Measurements from ENCODE around the gene ACTRT2.

ACTRT2 gene

GRCh38 chr1:2972011-2972878 is 49.0 kb upstream of the ACTRT2 start:
- TF ChIP-seq ZFP30 (CRISPR knock-in tag; IDR thresholded peaks at IDR 0.05) (no peak), RARB (CRISPR knock-in tag; IDR thresholded peaks at IDR 0.05) (no peak), CSRNP3 (CRISPR knock-in tag; IDR thresholded peaks at IDR 0.05) (no peak), ZFP3 (CRISPR knock-in tag; IDR thresholded peaks at IDR 0.05) (no peak), ZNF8 (CRISPR knock-in tag; IDR thresholded peaks at IDR 0.05) (no peak), GLIS3 (CRISPR knock-in tag; IDR thresholded peaks at IDR 0.05) (no peak), SNAI2 (CRISPR knock-in tag; IDR thresholded peaks at IDR 0.05) (no peak), PPARA (CRISPR knock-in tag; IDR thresholded peaks at IDR 0.05; ENCODE audit: borderline replicate concordance) (no peak), TSHZ2 (CRISPR knock-in tag; IDR thresholded peaks at IDR 0.05) (no peak), PATZ1 (CRISPR knock-in tag; IDR thresholded peaks at IDR 0.05; ENCODE audit: borderline replicate concordance) (no peak), TCF4 (CRISPR knock-in tag; IDR thresholded peaks at IDR 0.05; ENCODE audit: borderline replicate concordance) (no peak), OSR1 (CRISPR knock-in tag; IDR thresholded peaks at IDR 0.05) (no peak), CSDC2 (CRISPR knock-in tag; IDR thresholded peaks at IDR 0.05) (no peak)
- no peak for ATAC-seq

GRCh38 chr1:2972879-2973575 is 48.2 kb upstream of the ACTRT2 start:
- no peak for ATAC-seq
- TF ChIP-seq CSDC2 (CRISPR knock-in tag; IDR thresholded peaks at IDR 0.05) (no peak), BACH2 (CRISPR knock-in tag; IDR thresholded peaks at IDR 0.05; ENCODE audit: borderline replicate concordance) (no peak), SNAI2 (CRISPR knock-in tag; IDR thresholded peaks at IDR 0.05) (no peak), OSR1 (CRISPR knock-in tag; IDR thresholded peaks at IDR 0.05) (no peak), CREB5 (CRISPR knock-in tag; IDR thresholded peaks at IDR 0.05; ENCODE audit: low read depth) (no peak), ZC3H10 (CRISPR knock-in tag; IDR thresholded peaks at IDR 0.05) (no peak), ESRRG (CRISPR knock-in tag; IDR thresholded peaks at IDR 0.05) (no peak), RARB (CRISPR knock-in tag; IDR thresholded peaks at IDR 0.05) (no peak), PATZ1 (CRISPR knock-in tag; IDR thresholded peaks at IDR 0.05; ENCODE audit: borderline replicate concordance) (no peak), POU6F1 (CRISPR knock-in tag; IDR thresholded peaks at IDR 0.05; ENCODE audit: borderline replicate concordance, low read depth) (no peak), TOX (CRISPR knock-in tag; IDR thresholded peaks at IDR 0.05; ENCODE audit: borderline replicate concordance) (no peak), ZNF70 (CRISPR knock-in tag; IDR thresholded peaks at IDR 0.05) (no peak), TSHZ2 (CRISPR knock-in tag; IDR thresholded peaks at IDR 0.05) (no peak), ZFP3 (CRISPR knock-in tag; IDR thresholded peaks at IDR 0.05) (no peak), GLIS3 (CRISPR knock-in tag; IDR thresholded peaks at IDR 0.05) (no peak), PPARA (CRISPR knock-in tag; IDR thresholded peaks at IDR 0.05; ENCODE audit: borderline replicate concordance) (no peak), ISL1 (CRISPR knock-in tag; IDR thresholded peaks at IDR 0.05) (no peak), ZNF565 (CRISPR knock-in tag; conservative IDR thresholded peaks at IDR 0.05; ENCODE audit: low read depth) (no peak), ZFP30 (CRISPR knock-in tag; IDR thresholded peaks at IDR 0.05) (no peak), ZNF8 (CRISPR knock-in tag; IDR thresholded peaks at IDR 0.05) (no peak)

Measured in SK-N-SH treated with all-trans-retinoic acid at 6 μM for 48 hours (cell line).